Hematopoietic multipotent progenitor cell treated with erythropoietin and hydrocortisone succinate and interleukin-3 and kit ligand, for 6 days (in vitro differentiated cells): Measurements from ENCODE around the gene MEIG1.
"Not testable (repeated sequence)": the region's sequence is repeated elsewhere in the genome, so short reads cannot be mapped to it uniquely, and the experiment has no call there.

Experiments used
- DNase-seq: peaks from one replicate; pipeline ENCODE4 v3.0.0-alpha.2; 2015

The MEIG1 gene, protein sequence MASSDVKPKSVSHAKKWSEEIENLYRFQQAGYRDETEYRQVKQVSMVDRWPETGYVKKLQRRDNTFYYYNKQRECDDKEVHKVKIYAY

DNA sequence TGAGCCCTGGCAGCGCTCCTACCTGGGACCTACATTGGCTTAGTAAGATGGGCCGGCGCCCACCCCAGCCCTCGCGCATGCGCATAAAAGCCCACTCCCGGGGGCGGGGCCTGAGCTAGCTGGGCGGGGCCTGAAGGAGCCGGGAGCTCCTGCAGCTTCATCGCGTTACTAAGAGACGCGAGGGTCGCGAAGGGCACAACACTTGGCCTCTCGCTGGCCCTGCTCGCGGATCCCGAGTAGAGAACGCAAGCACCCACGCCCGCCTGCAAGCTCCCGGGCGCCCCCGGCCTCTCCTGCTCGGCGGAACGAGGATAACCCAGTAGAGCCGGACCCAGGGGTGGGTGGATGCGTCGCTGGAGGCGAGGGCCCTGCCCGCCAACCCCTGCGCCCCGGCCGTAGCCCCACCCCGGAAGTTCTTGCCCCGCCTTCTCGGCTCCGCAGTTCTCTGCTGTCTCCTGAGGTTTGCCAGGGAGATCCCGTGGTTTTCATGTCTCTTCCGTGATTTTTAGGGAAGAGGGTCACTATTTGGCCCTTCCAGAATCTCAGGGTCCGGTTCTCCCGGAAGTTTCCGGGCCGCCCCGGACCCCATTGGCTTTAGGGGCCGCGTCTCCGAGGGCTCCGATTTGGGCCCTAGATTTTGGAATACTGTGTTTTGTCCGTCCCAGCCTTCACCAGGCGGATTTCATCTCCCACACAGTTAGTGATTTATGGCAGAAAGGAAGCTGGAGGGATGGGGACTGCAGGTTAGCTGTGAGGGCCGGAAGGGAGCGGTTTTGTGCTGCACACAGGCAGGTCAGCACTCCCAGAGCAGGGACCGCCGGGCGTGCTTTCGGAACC is at the start of gene MEIG1:
Gene MEIG1 (plus strand): TSS at position 168 of the 837 bp plus-strand sequence. CDS start 7,081 bp downstream, outside the sequence.
- DNase-seq = peak; percentile 90

DNA sequence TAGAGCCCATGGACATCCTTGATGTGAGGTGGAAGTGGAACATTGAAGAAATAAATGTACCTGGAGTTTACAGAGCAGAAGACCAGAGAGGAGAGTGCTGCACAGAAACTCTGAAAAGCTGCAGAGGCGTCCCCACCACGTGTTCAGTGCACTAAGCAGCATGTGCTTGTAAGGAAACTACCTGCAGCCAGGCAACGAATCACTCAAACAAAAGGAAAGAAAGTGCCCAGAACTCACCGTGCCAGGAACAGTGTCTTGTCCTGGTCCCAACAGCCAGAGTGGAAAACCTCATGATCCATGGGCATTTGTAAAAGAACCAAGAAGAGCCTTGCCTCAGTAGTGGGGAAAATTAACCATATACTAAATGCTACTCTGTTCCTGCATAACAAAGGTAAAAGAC is 48.2 kb upstream of the MEIG1 start:
- no peak for DNase-seq

DNA sequence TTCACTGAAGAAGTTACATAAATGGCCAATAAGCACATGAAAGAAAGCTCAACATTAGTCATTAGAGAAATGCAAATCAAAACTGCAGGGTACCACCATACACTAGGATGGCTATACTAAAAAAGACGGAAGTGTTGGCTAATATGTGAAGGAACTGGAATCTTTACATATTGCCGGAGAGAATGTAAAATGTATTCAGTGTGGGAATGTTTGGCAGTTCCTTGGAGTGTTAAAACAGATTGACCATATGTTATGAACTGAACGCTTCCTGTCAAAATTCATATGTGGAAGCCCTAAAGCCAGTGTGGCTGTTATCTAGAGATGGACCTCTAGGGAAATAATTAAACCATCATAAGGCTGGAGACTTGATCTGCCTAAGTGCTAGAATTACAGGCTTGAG is 47.4 kb upstream of the MEIG1 start:
- DNase-seq = no peak

DNA sequence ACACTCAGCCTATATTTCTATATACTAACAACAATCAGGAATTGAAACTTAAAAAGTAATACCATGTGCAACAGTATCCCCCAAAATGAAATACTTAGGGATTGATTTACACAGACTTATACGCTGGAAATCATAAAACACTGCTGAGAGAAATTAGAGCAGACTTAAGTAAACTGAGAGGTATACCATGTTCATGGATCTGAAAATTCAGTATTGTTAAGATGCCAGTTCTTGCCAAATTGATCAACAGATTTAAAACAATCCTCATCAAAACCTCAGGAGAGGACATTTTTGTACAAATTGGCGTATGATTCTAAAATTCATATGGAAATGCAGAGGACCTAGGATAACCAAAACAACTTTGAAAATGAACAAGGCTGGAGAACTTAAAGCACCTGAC is 42.6 kb upstream of the MEIG1 start:
- no peak for DNase-seq

DNA sequence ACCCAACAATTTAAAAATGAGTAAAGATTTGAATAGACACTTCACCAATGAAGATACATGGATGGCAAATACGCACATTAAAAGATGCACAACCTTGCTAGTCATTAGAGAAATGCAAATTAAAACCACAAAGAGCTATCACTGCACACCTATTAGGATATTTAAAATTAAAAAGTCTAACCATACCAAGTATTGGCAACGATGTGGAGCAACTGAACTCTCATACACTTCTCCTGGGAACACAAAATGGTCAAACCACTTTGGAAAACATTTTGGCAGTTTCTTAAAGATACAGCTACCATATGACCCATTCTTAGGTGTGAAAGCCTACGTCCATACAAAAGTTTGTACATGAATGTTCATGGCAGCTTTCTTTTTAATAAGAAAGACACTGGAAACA is 41.4 kb upstream of the MEIG1 start:
- DNase-seq = no peak

DNA sequence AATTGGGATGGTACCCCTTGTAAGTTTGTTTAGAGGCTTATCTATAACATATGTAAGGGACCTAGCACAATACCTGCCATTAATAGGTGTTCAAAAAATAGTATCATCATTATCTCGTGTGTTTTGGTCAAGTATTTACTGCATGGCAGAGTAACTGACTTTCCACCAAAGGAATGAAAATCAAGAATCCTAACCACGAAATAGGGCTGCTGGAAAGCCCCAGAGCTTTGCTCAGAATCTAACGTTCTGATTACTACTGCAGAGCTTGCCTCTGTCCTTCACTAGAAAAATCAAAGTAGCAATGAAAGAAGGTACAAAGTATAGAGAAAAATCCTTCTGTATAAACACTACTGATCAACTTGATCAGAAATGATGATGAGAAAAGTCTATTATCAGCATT is 40.2 kb upstream of the MEIG1 start:
- no peak for DNase-seq

DNA sequence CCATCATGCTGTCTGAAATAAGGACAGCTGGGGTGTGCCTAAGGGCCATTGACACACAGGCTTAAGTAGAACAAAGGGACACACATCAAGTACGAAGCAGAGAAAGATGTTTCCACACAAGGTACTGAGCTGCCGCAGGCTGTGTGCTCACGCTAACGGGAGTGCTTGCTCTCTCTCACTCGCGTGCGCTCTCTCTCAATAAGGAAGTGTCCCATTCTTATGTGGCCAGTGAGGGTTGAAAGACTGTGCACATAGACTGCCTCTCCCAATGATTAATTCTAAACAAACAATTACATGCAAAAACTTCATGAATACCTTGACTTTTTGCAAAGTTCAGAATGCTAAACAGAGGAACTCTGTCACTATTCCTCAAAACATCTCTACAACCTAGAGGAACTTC is 35.2 kb upstream of the MEIG1 start:
- DNase-seq = no peak

DNA sequence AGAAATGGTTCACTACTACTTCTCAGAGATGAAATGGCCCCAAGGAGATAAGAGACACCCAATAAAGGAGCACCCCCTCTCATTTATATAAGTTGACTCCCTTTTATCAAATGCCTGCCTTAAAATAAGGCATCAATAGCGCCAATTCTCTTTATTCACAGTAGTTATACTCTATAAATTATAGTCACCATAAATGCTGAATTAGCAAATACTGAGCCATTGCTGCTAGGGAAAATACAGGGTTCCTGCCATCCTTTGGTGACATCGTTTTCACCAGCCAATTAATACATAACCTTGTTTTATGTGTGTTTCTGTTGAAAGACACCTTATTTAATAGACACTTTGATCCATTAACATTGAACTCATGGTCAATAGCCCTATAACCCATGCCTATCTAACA is 33.9 kb upstream of the MEIG1 start:
- no peak for DNase-seq

DNA sequence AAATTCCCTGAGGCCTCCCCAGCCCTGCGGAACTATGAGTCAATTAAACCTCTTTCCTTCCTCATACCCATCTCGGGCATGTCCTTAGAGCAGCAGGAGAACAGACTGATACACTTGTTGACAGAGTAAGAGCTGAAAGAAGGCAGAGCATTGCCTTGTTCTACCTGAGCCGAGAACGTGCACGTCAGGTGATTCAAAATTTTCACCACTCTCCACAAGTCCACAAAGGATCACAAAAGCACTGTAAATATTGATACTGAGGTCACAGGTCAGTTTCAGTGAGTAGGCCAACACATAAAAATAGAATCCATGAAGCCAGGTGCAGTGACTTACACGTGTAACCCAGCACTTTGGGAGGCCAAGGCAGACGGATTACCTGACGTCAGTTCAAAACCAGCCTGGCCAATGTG is 33.1 kb upstream of the MEIG1 start:
- no peak for DNase-seq

DNA sequence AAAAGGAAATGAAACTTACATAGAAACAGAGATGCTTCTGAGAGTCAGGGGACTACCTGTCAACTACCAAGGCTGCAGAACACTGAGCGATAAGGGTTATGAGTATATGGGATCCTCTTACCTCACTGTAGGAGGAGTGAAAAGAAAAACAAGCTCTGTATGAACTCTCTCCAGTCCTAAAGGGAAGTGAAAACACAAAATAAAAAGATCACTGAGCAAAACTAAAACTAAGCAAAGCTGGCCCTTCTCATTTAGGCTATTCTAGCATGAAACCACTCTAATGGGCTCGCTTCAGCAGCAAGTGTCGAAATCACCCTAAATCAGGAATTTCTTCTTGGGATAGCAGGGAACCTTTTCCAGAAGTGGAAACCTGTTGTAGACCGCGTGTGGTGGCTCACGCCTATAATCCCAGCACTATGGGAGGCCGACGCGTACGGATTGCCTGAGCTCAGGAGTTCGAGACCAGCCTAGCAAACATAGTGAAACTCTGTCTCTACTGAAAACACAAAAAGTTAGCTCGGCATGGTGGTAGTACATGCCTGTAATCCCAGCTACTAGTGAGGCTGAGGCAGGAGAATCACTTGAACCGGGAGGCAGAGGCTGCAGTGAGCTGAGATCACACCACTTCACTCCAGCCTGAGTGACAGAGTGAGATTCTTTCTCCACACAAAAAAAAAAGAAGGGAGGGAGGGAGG is 32.3 kb upstream of the MEIG1 start:
- DNase-seq = no peak

DNA sequence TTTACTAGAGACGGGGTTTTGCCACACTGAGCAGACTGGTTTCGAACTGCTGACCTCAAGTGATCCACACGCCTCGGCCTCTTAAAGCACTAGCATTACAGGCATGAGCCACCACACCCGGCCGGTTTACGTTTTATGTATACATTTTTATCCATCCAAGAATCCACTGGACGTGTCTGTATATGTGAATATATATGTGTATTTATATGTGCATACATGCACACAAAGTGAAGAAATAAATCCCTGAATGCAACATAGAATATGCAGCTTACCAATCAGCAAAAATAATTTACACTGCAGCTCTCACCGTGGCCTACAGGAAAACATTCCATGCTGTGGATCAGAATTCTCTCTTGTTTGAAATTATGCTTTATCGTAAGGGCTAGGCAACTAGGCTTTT is 28.6 kb upstream of the MEIG1 start:
- no peak for DNase-seq

DNA sequence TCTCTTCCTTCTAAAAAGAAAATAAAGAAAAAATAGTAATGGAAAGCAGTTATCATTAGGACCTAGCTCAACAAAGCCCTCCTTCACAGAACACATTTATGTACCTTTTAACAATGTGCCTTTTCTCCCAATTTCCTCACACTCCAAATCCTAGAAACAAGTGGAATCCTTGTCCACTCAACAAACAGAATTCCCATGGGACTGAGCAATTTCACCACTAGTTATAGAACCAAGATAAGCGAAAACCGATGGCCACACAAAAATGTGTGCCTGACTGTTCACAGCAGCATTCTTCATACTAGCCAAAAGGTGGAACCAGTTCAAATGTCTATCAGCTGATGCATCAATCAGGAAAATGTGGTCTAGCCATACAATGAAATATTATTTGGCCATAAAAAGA is 22.6 kb upstream of the MEIG1 start:
- DNase-seq = no peak

DNA sequence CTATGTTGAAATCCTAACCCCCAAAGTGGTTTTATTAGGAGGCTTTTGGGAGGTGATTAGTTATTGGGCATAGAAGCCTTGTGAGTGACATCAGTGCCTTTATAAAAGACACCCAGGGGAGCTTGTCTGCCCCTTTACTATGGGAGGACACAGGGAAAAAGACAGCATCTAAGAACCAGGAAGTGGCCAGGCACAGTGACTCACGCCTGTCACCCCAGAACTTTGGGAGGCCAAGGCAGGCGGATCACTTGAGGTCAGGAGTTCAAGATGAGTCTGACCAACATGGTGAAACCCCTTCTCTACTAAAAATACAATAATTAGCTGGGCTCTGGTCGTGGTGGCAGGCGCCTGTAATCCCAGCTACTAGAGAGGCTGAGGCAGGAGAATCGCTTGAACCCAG is 20.2 kb upstream of the MEIG1 start:
- DNase-seq = not testable (repeated sequence)

DNA sequence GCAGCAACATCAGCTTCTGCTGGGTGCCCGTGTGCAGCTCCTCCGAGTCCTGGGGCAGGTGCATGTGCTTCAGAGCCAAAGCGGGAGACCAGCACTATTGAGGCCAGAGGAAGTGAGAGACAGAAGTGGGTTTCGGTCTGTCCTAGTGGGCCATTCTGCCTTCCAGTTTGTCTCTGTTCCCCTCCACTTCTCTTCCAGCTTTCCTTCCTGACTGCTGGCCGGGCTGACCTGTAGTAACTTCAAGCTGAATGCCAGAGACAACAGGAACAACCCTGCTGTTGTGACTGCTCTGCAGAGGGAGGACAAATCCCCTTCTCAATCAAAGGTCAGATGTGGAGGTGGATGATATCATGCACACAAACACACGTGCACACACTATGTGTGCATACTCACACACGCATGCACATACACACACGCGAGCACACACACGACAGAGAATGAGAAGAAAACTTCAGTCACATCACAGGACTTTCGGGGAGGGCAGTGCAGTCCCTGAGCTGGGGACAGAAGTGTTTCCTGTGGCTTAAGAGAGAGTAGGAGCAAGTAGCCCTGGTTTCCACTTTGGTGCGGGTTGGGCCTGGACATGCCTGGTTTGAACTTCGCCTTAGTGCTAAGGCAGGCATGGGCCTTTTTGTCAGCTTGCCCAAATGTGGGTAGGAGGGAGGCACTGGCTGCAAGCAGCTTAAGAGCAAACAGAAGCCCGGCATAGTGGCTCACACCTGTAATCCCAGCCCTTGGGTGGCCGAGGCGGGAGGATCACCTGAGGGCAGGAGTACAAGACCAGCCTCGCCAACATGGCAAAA is 16.8 kb upstream of the MEIG1 start:
- DNase-seq = not testable (repeated sequence)

DNA sequence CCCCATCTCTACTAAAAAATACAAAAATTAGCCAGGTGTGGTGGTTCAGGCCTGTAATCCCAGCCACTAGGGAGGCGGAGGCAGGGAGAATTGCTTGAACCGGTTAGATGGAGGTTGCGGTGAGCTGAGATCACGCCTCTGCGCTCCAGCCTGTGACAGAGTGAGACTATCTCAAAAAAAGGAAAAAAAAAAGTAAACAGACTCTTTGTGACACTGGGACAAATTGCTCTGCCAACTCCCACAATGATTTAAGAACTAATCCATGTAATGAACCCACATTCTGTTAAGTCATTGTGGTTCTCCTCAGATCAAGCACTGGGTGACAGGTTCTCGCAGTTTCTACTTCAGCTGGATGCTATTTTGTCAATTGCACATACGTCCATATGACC is 16.2 kb upstream of the MEIG1 start:
- DNase-seq = not testable (repeated sequence)

DNA sequence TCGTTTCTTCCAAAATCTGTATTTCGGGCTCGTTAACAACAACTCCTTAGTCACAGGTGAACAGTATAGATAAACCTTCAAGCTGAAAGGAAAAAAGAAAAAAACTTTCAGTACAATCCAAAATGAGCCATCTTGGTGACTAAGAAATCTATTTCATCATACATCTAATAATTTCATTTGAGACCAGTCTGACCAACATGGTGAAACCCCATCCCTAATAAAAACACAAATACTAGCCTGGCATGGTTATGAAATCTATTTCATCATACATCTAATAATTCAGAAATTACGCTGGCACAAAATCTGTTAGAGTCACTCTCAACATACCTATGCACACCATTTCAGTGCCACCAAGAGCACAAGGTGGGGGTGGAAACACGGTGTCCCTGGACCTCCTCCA is 14.1 kb upstream of the MEIG1 start:
- DNase-seq = no peak

DNA sequence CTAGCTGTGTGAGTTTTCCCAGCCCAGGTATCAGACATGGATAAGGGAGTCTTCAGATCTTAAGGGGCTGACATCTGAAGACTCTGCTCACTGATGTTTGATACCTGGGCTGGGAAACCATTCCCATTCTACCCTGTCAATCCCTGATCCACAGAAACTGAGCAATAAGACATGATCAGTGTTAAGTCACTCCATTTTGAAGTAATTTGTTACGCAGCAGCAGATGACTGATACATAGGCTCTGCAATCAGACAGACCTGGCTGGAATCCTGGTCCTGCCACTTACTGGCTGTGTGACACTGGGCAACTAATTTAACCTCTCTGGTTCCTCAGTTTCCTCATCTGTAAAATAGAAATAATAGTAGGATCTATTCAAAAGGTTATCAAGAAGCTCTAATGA is 11.9 kb upstream of the MEIG1 start:
- no peak for DNase-seq

DNA sequence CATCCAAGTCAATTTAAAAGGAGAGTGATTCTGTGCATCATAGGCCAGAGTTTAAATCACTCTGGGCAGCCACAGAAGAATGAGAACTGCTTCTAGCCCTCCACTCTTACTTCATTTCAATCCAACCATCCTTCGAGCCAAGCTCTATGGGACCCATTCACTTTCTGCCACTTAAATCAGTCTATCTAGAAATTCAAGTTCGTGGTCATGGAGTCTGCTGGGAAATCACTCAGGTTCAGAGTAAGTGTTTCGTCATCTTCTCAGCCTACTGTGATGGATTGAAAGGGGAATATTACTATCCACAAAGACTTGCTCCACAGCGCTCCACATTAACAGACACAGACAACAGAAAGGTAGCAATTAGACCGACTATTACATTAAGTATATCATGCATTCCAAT is 9.9 kb upstream of the MEIG1 start:
- DNase-seq = no peak

DNA sequence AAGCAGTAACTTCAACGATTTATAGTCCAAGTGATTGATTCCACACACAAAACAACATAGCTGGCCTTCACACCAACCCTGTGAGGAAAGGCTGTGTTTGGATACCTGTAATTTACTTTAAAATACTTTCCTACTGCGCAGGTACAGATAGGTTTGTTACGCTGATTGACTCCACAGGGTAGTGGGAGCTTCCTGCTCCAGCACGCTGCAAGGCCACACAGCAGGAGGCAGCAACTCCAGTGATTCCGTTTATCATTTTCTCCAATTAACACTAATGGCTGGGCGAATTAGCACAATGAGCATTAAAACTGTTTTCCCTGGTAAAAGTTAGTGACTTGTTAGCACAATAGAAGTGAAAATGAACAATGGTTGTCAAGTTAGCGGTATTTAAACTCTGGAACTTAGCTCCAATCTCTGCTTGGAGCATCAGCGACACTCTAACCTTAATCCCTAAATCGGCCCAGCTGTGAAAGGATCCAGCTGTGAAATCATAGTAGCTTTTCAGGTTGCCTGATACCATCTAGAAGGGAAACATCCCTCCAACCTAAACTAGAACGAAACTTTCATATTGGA is 6.3 kb upstream of the MEIG1 start:
- DNase-seq = no peak

DNA sequence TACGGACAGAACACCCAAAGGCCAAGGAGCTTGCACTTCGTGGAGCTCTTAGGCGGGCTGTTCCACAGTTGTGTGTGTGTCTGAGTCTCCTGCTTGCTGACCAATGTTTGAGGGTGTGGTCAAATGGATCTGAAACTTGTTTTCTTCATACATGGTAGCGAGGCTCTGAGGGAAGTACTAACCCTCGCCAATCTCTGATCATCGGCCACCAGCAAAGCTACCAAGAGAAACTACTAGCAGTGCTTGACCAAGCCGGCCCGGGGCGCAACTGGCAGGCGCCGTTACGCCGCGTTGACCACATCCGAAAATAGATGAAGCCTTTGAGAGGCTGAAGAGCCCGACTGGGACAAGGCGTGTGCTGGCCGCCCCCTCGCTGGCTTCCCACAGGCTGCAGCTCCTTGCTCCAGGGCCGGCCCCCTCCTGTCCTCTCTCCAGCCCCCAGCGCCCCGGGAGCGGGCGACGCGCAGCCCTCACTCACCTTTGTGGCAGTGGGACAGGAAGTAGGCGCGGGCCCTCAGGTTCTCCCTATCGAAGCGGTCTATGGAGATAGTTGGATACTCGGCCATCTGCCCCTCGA is 5.7 kb upstream of the MEIG1 start:
- peak; percentile 61 for DNase-seq

DNA sequence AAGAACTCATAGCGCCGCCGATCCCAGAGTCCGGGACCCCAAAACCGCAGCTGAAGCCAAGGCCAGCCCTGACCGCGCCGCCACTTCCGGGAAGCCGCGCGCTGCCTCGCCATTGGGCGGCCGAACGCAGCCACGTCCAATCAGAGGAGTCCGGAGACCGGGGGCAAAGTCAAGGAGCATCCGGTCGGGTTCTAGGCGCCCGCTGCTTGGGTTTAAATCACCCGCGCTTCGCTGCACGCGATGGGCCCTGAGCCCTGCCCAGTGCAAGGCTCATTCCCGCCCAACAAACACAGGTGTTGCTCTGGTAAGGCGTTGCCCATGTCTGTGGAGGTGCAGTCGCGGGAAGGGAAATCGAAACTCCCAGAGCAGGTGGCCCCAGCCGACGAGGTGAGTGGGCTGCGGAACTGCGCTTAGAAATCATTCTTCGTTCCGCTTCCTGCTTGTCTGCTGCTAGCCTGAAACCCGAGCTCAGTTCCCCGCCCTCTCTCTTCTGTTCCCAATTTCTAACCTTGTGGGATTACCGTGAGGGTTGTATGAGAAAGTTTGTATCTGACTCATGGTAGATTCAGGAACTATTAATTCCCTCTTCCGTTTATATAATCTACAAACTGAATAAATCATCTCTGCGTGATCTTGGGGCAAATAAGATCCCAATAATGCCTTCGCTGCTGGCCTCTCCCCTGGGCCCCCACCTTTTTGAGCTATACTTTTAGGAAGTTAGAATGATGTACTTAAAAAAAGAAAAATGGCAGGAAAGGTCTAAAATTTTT is 5.0 kb upstream of the MEIG1 start, which contains the start of gene DCLRE1C:
Gene DCLRE1C (minus strand): TSS at position 96 of the 770 bp plus-strand sequence. CDS start 86 bp downstream, at position 10.
- peak; percentile 96 for DNase-seq

DNA sequence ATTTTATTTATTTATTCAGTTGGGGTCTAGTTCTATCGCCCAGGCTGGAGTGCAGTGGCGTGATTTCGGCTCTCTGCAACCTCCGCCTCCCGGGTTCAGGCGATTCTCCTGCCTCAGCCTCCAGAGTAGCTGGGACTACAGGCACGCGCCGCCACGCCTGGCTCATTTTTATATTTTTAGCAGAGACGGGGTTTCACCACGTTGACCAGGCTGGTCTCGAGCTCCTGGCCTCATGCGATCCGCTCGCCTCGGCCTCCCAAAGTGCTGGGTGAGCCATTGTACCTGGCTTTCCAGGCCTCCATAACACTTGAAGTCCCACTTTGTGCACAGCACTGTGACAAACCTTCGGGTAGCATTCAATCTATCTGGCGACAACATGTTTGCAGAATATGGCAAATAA is 4.3 kb upstream of the MEIG1 start:
- no peak for DNase-seq
